C4-2B (cell line): ENCODE data around the gene NANS.
"Not testable (repeated sequence)": the region's sequence is repeated elsewhere in the genome, so short reads cannot be mapped to it uniquely, and the experiment has no call there.

Experiments used
- ZFX ChIP-seq: fragments of 450-650 bp; IDR thresholded peaks from 2 replicates; pipeline ENCODE4 v1.6.1; 2017
- TF ChIP-seq, protein P1 (sequence below): fragments of 450-650 bp; conservative IDR thresholded peaks from 2 replicates; pipeline ENCODE4 v1.5.1; 2017; ENCODE audit warnings: mild to moderate bottlenecking

DNA sequence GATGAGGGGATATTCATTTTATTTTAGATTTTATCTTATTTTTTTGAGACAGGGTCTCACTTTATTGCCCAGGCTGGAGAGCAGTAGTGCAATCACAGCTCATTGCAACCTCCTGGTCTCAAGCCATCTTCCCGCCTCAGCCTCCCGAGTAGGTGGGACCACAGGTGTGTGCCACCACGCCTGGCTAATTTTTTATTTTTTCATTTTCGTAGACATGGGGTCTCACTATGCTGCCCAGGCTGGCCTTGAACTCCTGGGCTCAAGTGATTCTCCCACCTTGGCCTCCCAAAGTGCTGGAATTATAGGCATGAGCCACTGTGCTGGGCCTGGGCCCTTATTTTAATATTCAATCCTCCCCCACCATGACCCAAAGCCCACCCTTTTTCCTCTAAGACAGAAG, 73.5 kb downstream of the NANS start:
- TF ChIP-seq, protein P1, sequence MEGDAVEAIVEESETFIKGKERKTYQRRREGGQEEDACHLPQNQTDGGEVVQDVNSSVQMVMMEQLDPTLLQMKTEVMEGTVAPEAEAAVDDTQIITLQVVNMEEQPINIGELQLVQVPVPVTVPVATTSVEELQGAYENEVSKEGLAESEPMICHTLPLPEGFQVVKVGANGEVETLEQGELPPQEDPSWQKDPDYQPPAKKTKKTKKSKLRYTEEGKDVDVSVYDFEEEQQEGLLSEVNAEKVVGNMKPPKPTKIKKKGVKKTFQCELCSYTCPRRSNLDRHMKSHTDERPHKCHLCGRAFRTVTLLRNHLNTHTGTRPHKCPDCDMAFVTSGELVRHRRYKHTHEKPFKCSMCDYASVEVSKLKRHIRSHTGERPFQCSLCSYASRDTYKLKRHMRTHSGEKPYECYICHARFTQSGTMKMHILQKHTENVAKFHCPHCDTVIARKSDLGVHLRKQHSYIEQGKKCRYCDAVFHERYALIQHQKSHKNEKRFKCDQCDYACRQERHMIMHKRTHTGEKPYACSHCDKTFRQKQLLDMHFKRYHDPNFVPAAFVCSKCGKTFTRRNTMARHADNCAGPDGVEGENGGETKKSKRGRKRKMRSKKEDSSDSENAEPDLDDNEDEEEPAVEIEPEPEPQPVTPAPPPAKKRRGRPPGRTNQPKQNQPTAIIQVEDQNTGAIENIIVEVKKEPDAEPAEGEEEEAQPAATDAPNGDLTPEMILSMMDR: not testable (repeated sequence)
- TF ChIP-seq ZFX: not testable (repeated sequence)
